Measurements from ENCODE around the gene ZCCHC10.

GRCh38 chr5:132947671-132948070 lies 78.7 kb downstream of the ZCCHC10 start:
- TF ChIP-seq, protein P1, sequence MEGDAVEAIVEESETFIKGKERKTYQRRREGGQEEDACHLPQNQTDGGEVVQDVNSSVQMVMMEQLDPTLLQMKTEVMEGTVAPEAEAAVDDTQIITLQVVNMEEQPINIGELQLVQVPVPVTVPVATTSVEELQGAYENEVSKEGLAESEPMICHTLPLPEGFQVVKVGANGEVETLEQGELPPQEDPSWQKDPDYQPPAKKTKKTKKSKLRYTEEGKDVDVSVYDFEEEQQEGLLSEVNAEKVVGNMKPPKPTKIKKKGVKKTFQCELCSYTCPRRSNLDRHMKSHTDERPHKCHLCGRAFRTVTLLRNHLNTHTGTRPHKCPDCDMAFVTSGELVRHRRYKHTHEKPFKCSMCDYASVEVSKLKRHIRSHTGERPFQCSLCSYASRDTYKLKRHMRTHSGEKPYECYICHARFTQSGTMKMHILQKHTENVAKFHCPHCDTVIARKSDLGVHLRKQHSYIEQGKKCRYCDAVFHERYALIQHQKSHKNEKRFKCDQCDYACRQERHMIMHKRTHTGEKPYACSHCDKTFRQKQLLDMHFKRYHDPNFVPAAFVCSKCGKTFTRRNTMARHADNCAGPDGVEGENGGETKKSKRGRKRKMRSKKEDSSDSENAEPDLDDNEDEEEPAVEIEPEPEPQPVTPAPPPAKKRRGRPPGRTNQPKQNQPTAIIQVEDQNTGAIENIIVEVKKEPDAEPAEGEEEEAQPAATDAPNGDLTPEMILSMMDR (IDR thresholded peaks at IDR 0.05; ENCODE audit: low read length): no peak
- no peak for TF ChIP-seq EZH2 (IDR thresholded peaks at IDR 0.05; ENCODE audit: borderline replicate concordance, low read length)

All from OCI-LY1 (cell line).